NT2/D1 (cell line): ENCODE measurements around the gene SLC25A34.

ENCODE experiments used
- SUZ12 ChIP-seq: IDR thresholded peaks from 2 replicates; pipeline ENCODE4 v1.6.1; 2011; ENCODE audit not compliant: insufficient read length, insufficient read depth; ENCODE audit errors: extremely low read depth
- YY1 ChIP-seq: IDR thresholded peaks from 2 replicates; pipeline ENCODE4 v1.6.1; 2011; ENCODE audit not compliant: insufficient read length, insufficient read depth
- ZNF274 ChIP-seq: IDR thresholded peaks from 2 replicates; pipeline ENCODE4 v1.6.1; 2011; ENCODE audit warnings: mild to moderate bottlenecking, low read depth, low read length

- TF ChIP-seq SUZ12 (no peak), ZNF274 (no peak), YY1 (no peak)
Observed at GRCh38 chr1:15785683-15786082, 49.6 kb downstream of the SLC25A34 start.
